ENCODE data around the gene FOXP1. TPM values are rescaled to one million over a fixed set of nuclear protein-coding genes. Genes with fewer than 3 reads are reported as not detected.
A peak's percentile ranks its signal among the peaks of the same experiment; 100 is the strongest.

Gene FOXP1
- total and polyA plus RNA-seq, 2 donors (not counting 1 experiment from before 2014, with no cell fraction given) = 91.1 to 508 TPM

GRCh38 chr3:71581457-71582035 is 2.0 kb downstream of the FOXP1 start:
- H3K4me1 Mint-ChIP-seq = peaks cover 58% of the 10 kb centered on the region
- H3K27ac ChIP-seq (ENCODE audit: low read length in 2 of 2) = peak overlapping the region; percentile 90 to 97
- under 1% methylated on average over 47 of the region's 53 CpGs for WGBS (ENCODE audit: insufficient coverage)

More at GRCh38 chr3:71581457-71582035, 2.0 kb downstream of the FOXP1 start:
- Histone ChIP-seq H3K79me2 (ENCODE audit: control insufficient read depth, insufficient read depth, low read length) (peaks cover 60% of the 10 kb centered on the region), H3K4me1 (ENCODE audit: control insufficient read depth in 2 of 2, insufficient read depth in 2 of 2, low read length in 2 of 2) (peaks cover 34 to 54% of the 10 kb centered on the region in 2 donors), H3K9ac (ENCODE audit: low read length) (peak overlapping the region; percentile 93), H3K9me3 (ENCODE audit: control extremely low read depth in 1 of 3, control insufficient read depth in 2 of 3, insufficient read depth in 1 of 3, low read length in 2 of 3) (no peaks in the 10 kb centered on the region), H3K4me2 (replicated peaks; ENCODE audit: low read depth, low read length, poor library complexity, severe bottlenecking) (peak overlapping the region; percentile 81), H4K20me1 (ENCODE audit: control insufficient read depth, insufficient read depth, low read length, poor library complexity, severe bottlenecking) (no peaks in the 10 kb centered on the region), H3K36me3 (replicated peaks in 1 of 2; ENCODE audit: control extremely low read depth in 1 of 2, control insufficient read depth in 1 of 2, extremely low read depth in 1 of 2, insufficient read depth in 2 of 2, low read length in 1 of 2) (no peaks in the 10 kb centered on the region), H2AFZ (ENCODE audit: insufficient read depth, low read depth, low read length, poor library complexity, severe bottlenecking) (peak overlapping the region; percentile 72), H3K4me3 (ENCODE audit: control extremely low read depth in 1 of 5, extremely low read depth in 1 of 5, insufficient read depth in 1 of 5, low read depth in 2 of 5, low read length in 4 of 5) (peak overlapping the region; percentile 80 to 97 (median 92)), H3K27me3 (replicated peaks in 1 of 4; ENCODE audit: control extremely low read depth in 1 of 4, control insufficient read depth in 3 of 4, insufficient read depth in 4 of 4, low read length in 3 of 4) (peaks cover 0 to 12% (median 6%) of the 10 kb centered on the region in 4 experiments)
- DNase-seq (peak; percentile 78), ATAC-seq (ENCODE audit: low read depth) (peak; percentile 17)
- intact Hi-C loops (cut with micrococcal nuclease) = loop anchor here (1.0 to 10.0 kb wide), 6 partner anchors 17 to 451 kb away; no protein-coding TSS in a partner anchor
- no peaks in the 10 kb centered on the region for H3K9me3 Mint-ChIP-seq (ENCODE audit: insufficient read depth)
- peak overlapping the region; percentile 95 for H3K4me3 Mint-ChIP-seq
- ChIA-PET CTCF (interaction anchor here (0.6 to 1.6 kb wide), 7 partner anchors 125 to 527 kb away, joined by 3 to 6 read pairs (median 3); no protein-coding TSS in a partner anchor), POLR2A (interaction anchor here (0.6 to 2.6 kb wide), 10 partner anchors 18 to 571 kb away, joined by 3 to 22 read pairs (median 4); no protein-coding TSS in a partner anchor)
- H3K27me3 Mint-ChIP-seq = peaks cover 11% of the 10 kb centered on the region
- H3K27ac Mint-ChIP-seq = peak overlapping the region; percentile 97
- TF ChIP-seq CTCF (IDR thresholded peaks at IDR 0.05) (no peak), EZH2 (IDR thresholded peaks at IDR 0.05; ENCODE audit: borderline replicate concordance, insufficient read depth, low read depth, low read length, poor library complexity, severe bottlenecking) (no peak)

Data from B cell (primary cell).